Panc1 (cell line): ENCODE data around the gene TOX3. TPM values are rescaled to one million over a fixed set of nuclear protein-coding genes. Genes with fewer than 3 reads are reported as not detected.

Experiments used
- ATAC-seq: fragments of 200-7000 bp; cut with Tn5 transposase; 2 replicates; pipeline ENCODE4 v1.9.1; 2020; ENCODE audit warnings: mild to moderate bottlenecking, moderate library complexity
- BruUV-seq: library from RNA; stranded (reverse); fragments of 400-500 nt; replicated peaks from 2 replicates; lab custom pipeline; 2021; lab: Mats Ljungman, UMichigan
- CTCF ChIA-PET: fragments of 300-600 bp; sonication (Branson Sonifier 250); formaldehyde crosslinking; loops from one replicate; lab custom pipeline; 2022; ENCODE audit warnings: antibody characterized with exemption; lab: Charles Lee
- POLR2A ChIA-PET: fragments of 300-600 bp; sonication (Branson Sonifier 250); formaldehyde crosslinking; loops from one replicate; lab custom pipeline; 2022; ENCODE audit warnings: antibody characterized with exemption; lab: Charles Lee
- DNase-seq: peaks from one replicate; pipeline ENCODE4 v3.0.0-alpha.2; 2010; ENCODE audit warnings: low read depth, low spot score
- H3K27ac ChIP-seq: 2 replicates; pipeline ENCODE4 v1.5.1; 2011; ENCODE audit warnings: mild to moderate bottlenecking, low read length, inconsistent platforms
- H3K27me3 ChIP-seq: fragments of 200-500 bp; sonication (Bioruptor generic); 2 replicates; pipeline ENCODE4 v1.6.0; 2014; ENCODE audit warnings: low read length, inconsistent platforms; ENCODE audit not compliant: control insufficient read depth, insufficient read depth
- H3K36me3 ChIP-seq: fragments of 200-500 bp; sonication (Bioruptor generic); 2 replicates; pipeline ENCODE4 v1.5.1; 2014; ENCODE audit warnings: inconsistent platforms, mild to moderate bottlenecking, low read length, moderate library complexity; ENCODE audit not compliant: control insufficient read depth, insufficient read depth
- H3K4me1 ChIP-seq: 2 replicates; pipeline ENCODE4 v1.5.1; 2011; ENCODE audit warnings: inconsistent platforms, mild to moderate bottlenecking, low read length, moderate library complexity; ENCODE audit not compliant: control insufficient read depth, insufficient read depth
- H3K4me3 ChIP-seq, 2 experiments: 2 replicates each; pipeline ENCODE4 v1.5.1; 2011 to 2012; ENCODE audit warnings: low read depth in 2 of 2, low read length in 2 of 2, mild to moderate bottlenecking in 2 of 2, inconsistent platforms in 1 of 2, moderate library complexity in 1 of 2
- H3K9me3 ChIP-seq: fragments of 200-500 bp; sonication (Bioruptor generic); 2 replicates; pipeline ENCODE4 v1.5.1; 2014; ENCODE audit warnings: low read depth, mild to moderate bottlenecking, inconsistent platforms, low read length, moderate library complexity; ENCODE audit not compliant: control insufficient read depth, insufficient read depth
- CTCF ChIP-seq: fragments of 450-650 bp; IDR thresholded peaks from 2 replicates; pipeline ENCODE4 v1.5.1; 2017; ENCODE audit warnings: mild to moderate bottlenecking
- POLR2AphosphoS5 ChIP-seq: IDR thresholded peaks from 2 replicates; pipeline ENCODE4 v1.6.1; 2012; ENCODE audit warnings: mild to moderate bottlenecking, low read depth, low read length, moderate library complexity
- SIN3A ChIP-seq: IDR thresholded peaks from 2 replicates; pipeline ENCODE4 v1.6.1; 2012; ENCODE audit warnings: low read depth, mild to moderate bottlenecking, low read length, moderate library complexity, borderline replicate concordance; ENCODE audit not compliant: insufficient read depth
- TCF7L2 ChIP-seq: IDR thresholded peaks from 2 replicates; pipeline ENCODE4 v1.6.1; 2011; ENCODE audit warnings: mild to moderate bottlenecking, low read depth, low read length, inconsistent platforms
- in situ Hi-C: cut with HindIII; loops from 2 replicates; pipeline ENCODE4 v1.10.0; 2016; ENCODE audit warnings: low sequenced_read_pairs, low pct_unique_long_range_greater_than_20kb
- intact Hi-C: fragments of 100-400 bp; cut with micrococcal nuclease; formaldehyde crosslinking; loops from one replicate; pipeline ENCODE4 v1.10.0; 2022; ENCODE audit not compliant: unreplicated experiment
- total RNA-seq: library from RNA; stranded (reverse); gene quantifications from one replicate; pipeline ENCODE4 v1.2.1, GENCODE V29; 2021; ENCODE audit not compliant: unreplicated experiment
- TF ChIP-seq, protein P1 (sequence below), 2 experiments: IDR thresholded peaks; 2 replicates each; pipeline ENCODE4 v1.6.1; 2011 to 2012; ENCODE audit warnings: low read depth in 2 of 2, control low read depth in 1 of 2, low read length in 1 of 2, mild to moderate bottlenecking in 1 of 2, moderate library complexity in 1 of 2; ENCODE audit not compliant: insufficient read depth in 1 of 2

Gene TOX3
- total RNA-seq, 1 experiment from 2014 or later = 3.4 TPM

DNA sequence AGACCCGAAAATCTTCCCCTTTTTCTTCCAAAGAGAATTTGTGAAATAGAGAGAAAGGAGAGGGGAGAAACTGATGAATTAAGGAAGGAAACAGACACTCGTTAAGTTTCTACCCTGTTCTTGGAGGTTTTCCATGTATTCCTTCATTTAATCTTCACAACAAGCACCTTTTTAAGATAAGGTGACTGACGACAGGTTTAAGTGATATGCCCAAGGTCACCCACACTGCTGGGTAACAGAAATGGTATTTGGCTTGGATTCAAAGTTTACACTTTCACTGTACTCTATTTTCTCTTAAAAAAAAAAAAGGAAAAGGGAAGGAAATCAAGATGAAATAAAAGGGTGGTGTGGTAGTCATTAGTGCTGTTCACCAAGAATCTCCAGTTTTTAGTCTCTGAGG lies 33.5 kb upstream of the TOX3 start:
- no TSS peak for BruUV-seq
- Histone ChIP-seq H3K4me1 (no peaks in the 10 kb centered on the region), H3K27me3 (no peaks in the 10 kb centered on the region), H3K36me3 (no peaks in the 10 kb centered on the region), H3K27ac (no peak overlapping the region), H3K9me3 (no peaks in the 10 kb centered on the region), H3K4me3 (no peak overlapping the region)
- no peak for DNase-seq
- intact Hi-C loops (no loop called here), in situ Hi-C loops (no loop called here)
- ATAC-seq = no peak
- ChIA-PET CTCF (no interaction called here), POLR2A (no interaction called here)
- no peak for TF ChIP-seq POLR2AphosphoS5
- no peak for TF ChIP-seq CTCF
- TF ChIP-seq, protein P1, sequence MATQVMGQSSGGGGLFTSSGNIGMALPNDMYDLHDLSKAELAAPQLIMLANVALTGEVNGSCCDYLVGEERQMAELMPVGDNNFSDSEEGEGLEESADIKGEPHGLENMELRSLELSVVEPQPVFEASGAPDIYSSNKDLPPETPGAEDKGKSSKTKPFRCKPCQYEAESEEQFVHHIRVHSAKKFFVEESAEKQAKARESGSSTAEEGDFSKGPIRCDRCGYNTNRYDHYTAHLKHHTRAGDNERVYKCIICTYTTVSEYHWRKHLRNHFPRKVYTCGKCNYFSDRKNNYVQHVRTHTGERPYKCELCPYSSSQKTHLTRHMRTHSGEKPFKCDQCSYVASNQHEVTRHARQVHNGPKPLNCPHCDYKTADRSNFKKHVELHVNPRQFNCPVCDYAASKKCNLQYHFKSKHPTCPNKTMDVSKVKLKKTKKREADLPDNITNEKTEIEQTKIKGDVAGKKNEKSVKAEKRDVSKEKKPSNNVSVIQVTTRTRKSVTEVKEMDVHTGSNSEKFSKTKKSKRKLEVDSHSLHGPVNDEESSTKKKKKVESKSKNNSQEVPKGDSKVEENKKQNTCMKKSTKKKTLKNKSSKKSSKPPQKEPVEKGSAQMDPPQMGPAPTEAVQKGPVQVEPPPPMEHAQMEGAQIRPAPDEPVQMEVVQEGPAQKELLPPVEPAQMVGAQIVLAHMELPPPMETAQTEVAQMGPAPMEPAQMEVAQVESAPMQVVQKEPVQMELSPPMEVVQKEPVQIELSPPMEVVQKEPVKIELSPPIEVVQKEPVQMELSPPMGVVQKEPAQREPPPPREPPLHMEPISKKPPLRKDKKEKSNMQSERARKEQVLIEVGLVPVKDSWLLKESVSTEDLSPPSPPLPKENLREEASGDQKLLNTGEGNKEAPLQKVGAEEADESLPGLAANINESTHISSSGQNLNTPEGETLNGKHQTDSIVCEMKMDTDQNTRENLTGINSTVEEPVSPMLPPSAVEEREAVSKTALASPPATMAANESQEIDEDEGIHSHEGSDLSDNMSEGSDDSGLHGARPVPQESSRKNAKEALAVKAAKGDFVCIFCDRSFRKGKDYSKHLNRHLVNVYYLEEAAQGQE (IDR thresholded peaks at IDR 0.05; ENCODE audit: insufficient read depth in 1 of 2, low read depth in 2 of 2, low read length in 1 of 2) = no peak
- no peak for TF ChIP-seq TCF7L2
- TF ChIP-seq SIN3A = no peak

DNA sequence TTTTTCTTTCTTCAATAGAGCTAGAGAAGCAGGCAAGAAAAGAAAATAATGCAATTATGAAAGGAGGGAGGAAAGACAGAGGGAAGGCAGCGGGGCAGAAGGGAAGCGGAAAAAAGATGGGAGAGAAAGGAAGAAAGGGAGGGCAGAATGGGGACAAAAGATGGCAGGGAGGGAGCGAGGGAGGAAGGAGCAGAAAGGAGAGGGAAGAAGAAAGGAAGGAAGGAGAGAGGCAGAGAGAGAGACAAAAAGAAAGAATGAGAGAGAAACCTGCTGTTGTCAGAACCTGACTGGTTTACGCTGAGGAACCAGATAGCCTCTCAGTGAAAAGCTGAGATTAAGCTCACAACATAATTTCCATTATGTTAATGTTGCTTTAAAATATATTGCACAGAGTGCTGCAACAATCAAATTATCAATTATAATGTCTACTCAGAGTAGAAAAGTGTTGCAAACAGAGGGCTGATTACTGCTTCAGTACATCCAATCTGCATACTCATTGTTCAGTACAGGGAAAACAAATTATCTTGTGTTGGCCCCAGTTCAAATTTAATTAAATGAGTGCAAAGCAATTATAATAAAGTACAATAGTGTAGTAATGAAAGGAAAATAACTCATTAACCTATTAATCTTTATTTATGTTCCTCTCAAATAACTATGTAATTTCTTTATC lies 32.0 kb upstream of the TOX3 start:
- no TSS peak for BruUV-seq
- ATAC-seq (no peak), DNase-seq (no peak)
- H3K4me1 ChIP-seq = no peaks in the 10 kb centered on the region
- no peak overlapping the region for H3K27ac ChIP-seq
- no peaks in the 10 kb centered on the region for H3K36me3 ChIP-seq
- ChIA-PET POLR2A (no interaction called here), CTCF (interaction anchor here (0.7 kb wide), 1 partner anchor 32 kb away, joined by 3 read pairs; the partner anchor contains the start of gene TOX3)
- no peaks in the 10 kb centered on the region for H3K27me3 ChIP-seq
- in situ Hi-C loops = no loop called here
- intact Hi-C loops = no loop called here
- H3K9me3 ChIP-seq = no peaks in the 10 kb centered on the region
- no peak overlapping the region for H3K4me3 ChIP-seq
- TF ChIP-seq POLR2AphosphoS5 (no peak), TCF7L2 (no peak), CTCF (no peak), SIN3A (no peak)
- TF ChIP-seq, protein P1 (IDR thresholded peaks at IDR 0.05; ENCODE audit: insufficient read depth in 1 of 2, low read depth in 2 of 2, low read length in 1 of 2) = no peak
